Measurements from ENCODE around the gene FAM222B.

The FAM222B gene

GRCh38 chr17:28765038-28765437 lies 77.6 kb downstream of the FAM222B start:
- no peak for DNase-seq

GRCh38 chr17:28763804-28764266 lies 78.8 kb downstream of the FAM222B start:
- peak in 1 of 2 experiments; percentile 55 for DNase-seq

- no peak for DNase-seq
Observed at GRCh38 chr17:28763137-28763799, 79.3 kb downstream of the FAM222B start.

- peak; percentile 53 to 60 for DNase-seq
Observed at GRCh38 chr17:28760601-28761562, 81.7 kb downstream of the FAM222B start.

- DNase-seq: no peak
Observed at GRCh38 chr17:28759256-28759865, 83.2 kb downstream of the FAM222B start.

- DNase-seq: no peak
Observed at GRCh38 chr17:28758411-28759121, 84.0 kb downstream of the FAM222B start.

GRCh38 chr17:28756049-28756804 lies 86.4 kb downstream of the FAM222B start:
- no peak for DNase-seq

- DNase-seq: no peak
Observed at GRCh38 chr17:28755486-28755885, 87.1 kb downstream of the FAM222B start.

GRCh38 chr17:28751600-28752366 lies 90.8 kb downstream of the FAM222B start:
- no peak for DNase-seq

- peak; percentile 66 to 83 for DNase-seq
Observed at GRCh38 chr17:28750178-28751047, 92.2 kb downstream of the FAM222B start.

GRCh38 chr17:28749516-28750177 lies 92.9 kb downstream of the FAM222B start:
- DNase-seq: no peak

- no peak for DNase-seq
Observed at GRCh38 chr17:28748852-28749515, 93.6 kb downstream of the FAM222B start.

- DNase-seq: no peak
Observed at GRCh38 chr17:28747801-28748750, 94.5 kb downstream of the FAM222B start.

GRCh38 chr17:28747051-28747691 lies 95.4 kb downstream of the FAM222B start:
- DNase-seq: no peak

- no peak for DNase-seq
Observed at GRCh38 chr17:28746611-28747050, 96.0 kb downstream of the FAM222B start.

- no peak for DNase-seq
Observed at GRCh38 chr17:28745786-28746411, 96.7 kb downstream of the FAM222B start.
